ENCODE results near the gene BRICD5.

GRCh38 chr16:2243031-2243528 is 32.4 kb upstream of the BRICD5 start:
- no peak for TF ChIP-seq CTCF (tag by site-specific recombination; IDR thresholded peaks at IDR 0.05)
- TF ChIP-seq SP2 (tag by site-specific recombination; IDR thresholded peaks at IDR 0.05): no peak
- no peak for TF ChIP-seq ZNF449 (tag by site-specific recombination; IDR thresholded peaks at IDR 0.05)
- no peak for TF ChIP-seq ZNF664 (tag by site-specific recombination; IDR thresholded peaks at IDR 0.05)
- TF ChIP-seq ZNF785 (tag by site-specific recombination; IDR thresholded peaks at IDR 0.05): no peak
- no peak for TF ChIP-seq ZNF510 (tag by site-specific recombination; IDR thresholded peaks at IDR 0.05; ENCODE audit: insufficient replicate concordance)
- TF ChIP-seq ZNF513 (tag by site-specific recombination; IDR thresholded peaks at IDR 0.05): no peak
- TF ChIP-seq ZNF394 (tag by site-specific recombination; IDR thresholded peaks at IDR 0.05; ENCODE audit: borderline replicate concordance): no peak
- TF ChIP-seq ZNF24 (tag by site-specific recombination; IDR thresholded peaks at IDR 0.05): no peak
- TF ChIP-seq ZNF792 (tag by site-specific recombination; IDR thresholded peaks at IDR 0.05): no peak
- TF ChIP-seq ZSCAN5A (tag by site-specific recombination; IDR thresholded peaks at IDR 0.05): no peak
- TF ChIP-seq TRIM28 (IDR thresholded peaks at IDR 0.05; ENCODE audit: borderline replicate concordance, low read length): no peak
